ENCODE measurements around the gene FILIP1. TPM values are rescaled to one million over a fixed set of nuclear protein-coding genes. Genes with fewer than 3 reads are reported as not detected.
"Not testable (repeated sequence)": the region's sequence is repeated elsewhere in the genome, so short reads cannot be mapped to it uniquely, and the experiment has no call there.

FILIP1 gene
- total RNA-seq, 1 donor from 2014 or later, result 54.4 TPM

DNA sequence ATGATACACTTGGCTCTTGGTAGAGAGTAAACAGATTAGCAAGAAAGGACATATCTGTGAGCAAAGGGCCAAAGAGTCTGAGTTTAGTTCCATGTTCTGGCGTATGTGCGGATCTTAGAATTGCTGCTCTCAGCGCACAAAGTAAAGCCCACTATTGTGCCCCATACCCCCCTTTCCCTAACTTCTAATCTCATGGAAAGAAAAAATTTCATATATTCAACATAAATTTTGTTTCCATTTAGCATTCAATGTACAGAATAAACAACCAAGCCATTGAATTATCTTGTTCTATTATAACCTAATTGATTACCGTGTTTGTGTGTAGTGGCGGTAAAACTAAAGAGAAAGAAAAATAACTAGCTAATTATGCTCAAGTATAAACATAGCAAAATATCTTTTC is 30.5 kb downstream of the FILIP1 start:
- no peak for DNase-seq (ENCODE audit: extremely low read depth, low read depth, low spot score)

DNA sequence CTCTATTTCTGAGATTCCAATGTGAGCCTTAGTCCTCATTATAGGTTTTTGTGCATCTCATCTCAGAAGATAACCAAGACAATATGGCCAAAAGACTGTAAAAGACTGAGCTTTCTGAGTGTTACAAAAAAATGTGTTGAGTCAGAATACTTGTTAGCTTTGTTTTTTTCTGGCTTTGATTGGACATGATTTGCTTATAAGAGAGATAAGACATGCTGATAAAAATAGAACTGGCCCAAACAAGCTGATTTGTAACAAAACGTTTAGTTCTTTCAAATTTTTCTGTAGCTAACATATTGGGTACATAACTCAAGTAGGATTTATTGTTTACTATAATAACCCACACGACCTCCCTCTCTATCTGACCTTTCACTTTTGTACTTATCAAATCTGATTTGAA is 32.9 kb downstream of the FILIP1 start:
- no peak for DNase-seq (ENCODE audit: extremely low read depth, low read depth, low spot score)

DNA sequence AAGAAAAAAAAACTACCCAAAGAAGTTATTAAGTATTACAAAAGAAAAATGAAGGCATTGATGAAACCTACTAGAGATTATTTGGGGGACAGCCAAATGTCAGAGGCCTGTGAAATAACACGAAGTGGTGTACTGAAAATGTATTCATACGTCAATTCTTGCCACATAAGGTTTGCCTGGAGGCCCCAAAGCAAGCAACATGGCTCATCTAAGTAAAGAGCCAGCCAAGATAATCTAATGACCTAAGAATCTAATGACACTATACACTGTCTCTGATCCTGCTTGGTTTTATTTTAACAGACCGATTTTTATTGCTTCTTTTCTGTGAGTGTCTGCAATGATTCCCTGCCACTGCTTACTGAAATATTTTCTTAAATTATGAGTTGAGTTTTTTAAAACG is 34.7 kb downstream of the FILIP1 start:
- no peak for DNase-seq (ENCODE audit: extremely low read depth, low read depth, low spot score)

DNA sequence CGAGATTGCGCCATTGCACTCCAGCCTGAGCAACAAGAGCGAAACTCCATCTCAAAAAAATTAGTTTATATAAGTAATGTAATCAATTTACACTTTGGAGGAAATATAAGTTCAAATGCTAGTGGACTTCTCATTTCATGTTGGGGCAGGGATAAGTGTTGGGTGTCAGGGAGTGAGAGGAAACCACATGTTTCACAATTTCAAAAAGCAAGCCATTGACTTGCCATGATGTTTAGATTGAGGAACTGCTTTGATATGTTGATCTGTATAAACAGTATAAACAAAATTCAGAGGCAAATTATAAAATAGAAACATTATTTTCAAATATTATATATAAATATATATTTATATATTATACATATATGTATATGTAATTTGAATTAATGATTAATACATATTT is 42.7 kb downstream of the FILIP1 start:
- no peak for DNase-seq (ENCODE audit: extremely low read depth, low read depth, low spot score)

DNA sequence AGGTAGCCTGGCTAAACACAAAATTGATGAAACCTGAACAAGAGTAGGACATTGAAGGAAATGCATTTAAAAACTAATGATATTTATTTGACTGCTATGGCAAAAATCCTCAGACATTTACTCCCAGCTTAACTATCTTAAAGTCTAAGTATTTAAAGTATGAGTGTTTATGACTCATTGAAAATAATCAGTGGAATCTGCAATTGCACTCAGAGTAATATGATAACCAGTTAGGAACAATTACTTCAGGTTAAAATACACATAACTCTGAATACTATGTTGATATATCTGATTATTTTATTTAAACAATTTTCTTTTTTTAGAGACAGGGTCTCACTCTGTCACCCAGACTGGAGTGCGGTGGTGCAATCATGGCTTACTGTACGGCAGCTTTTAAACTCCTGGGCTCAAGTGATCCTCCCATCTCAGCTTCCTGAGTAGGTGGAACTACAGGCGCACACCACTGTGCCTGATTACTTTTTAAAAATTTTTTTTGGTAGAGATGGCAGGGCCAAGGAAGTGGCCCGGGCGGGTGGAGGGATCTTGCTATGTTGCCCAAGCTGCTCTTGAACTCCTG is 43.9 kb downstream of the FILIP1 start:
- DNase-seq (ENCODE audit: extremely low read depth, low read depth, low spot score), result no peak

DNA sequence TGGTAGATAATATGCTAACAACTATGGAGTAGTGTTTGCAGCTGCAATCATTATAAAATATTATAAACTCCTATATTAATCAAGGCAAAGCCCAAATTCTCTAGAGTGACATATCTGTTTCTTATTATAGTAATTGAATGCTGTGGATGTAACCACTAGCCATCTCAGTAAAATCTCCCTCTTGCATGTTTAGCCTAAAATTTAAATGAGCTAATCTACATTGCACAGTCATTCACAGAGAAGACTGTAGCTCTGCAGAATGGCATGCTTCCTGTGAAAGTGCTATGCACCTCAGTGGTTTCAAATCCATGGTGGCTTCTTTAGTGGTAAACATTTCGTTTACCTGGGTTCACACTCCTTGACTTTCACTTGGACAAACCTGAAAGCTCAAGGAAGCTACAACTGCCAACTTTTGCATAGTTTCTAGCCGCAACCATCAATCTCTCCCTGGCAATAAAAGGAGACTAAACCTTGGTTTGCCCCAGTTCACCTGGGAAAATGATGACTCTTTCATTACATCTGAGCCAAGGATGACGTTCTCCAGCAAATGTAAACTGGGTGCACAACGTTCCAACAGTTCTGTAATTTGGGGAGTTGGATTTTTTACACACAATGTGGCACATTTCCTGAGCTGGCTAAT is 47.2 kb downstream of the FILIP1 start:
- no peak for DNase-seq (ENCODE audit: extremely low read depth, low read depth, low spot score)

DNA sequence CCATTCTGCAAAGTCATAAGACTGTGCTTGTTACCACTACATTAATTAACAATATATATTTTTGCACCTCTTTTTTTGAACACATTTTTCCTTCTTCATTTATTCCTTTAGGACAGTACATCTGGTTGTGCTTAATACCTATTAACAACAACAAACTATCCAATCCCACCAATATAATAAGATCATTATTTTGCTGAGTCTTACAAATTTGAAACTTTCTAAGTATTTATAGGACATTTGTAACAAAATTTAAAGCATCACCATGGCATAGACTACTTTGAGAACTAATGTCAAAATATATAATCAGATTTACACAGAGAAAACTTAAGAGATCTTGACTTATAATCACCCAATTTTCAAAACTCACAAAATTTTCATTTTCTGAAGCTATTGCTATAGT is 47.9 kb downstream of the FILIP1 start:
- DNase-seq (ENCODE audit: extremely low read depth, low read depth, low spot score), result no peak

DNA sequence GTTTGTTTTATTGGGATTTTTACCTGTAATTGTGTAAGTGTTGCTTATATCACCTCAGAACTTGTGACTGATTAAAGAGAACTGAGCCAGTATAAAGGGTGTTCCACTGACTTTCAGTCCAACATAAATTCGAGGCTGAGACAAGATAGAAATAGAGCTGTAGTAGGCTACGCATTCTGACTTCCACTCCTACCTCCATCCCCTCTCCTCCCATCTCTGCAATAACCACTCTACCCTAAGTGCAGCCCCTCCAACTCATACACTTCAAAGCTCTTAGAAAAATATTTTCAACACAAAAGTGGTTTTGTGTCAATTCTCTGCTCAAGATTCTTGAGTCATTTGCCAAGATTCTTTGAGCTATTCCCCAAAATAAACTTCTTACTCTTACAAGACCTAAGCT is 48.7 kb downstream of the FILIP1 start:
- DNase-seq (ENCODE audit: extremely low read depth, low read depth, low spot score), result no peak

DNA sequence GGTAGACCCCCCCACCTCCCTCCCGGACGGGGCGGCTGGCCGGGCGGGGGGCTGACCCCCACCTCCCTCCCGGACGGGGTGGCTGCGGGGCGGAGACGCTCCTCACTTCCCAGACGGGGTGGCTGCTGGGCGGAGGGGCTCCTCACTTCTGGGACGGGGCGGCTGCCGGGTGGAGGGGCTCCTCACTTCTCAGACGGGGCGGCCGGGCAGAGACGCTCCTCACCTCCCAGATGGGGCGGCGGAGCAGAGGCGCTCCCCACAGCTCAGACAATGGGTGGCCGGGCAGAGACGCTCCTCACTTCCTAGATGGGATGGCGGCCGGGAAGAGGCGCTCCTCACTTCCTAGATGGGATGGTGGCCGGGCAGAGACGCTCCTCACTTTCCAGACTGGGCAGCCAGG is 51.7 kb downstream of the FILIP1 start:
- DNase-seq (ENCODE audit: extremely low read depth, low read depth, low spot score), result not testable (repeated sequence)

DNA sequence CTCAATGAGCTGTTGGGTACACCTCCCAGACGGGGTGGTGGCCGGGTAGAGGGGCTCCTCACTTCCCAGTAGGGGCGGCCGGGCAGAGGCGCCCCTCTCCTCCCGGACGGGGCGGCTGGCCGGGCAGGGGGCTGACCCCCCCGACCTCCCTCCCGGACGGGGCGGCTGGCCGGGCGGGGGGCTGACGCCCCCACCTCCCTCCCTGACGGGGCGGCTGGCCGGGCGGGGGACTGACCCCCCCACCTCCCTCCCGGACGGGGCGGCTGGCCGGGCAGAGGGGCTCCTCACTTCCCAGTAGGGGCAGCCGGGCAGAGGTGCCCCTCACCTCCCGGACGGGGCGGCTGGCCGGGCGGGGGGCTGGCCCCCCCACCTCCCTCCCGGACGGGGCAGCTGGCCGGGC is 52.1 kb downstream of the FILIP1 start:
- DNase-seq (ENCODE audit: extremely low read depth, low read depth, low spot score), result not testable (repeated sequence)

DNA sequence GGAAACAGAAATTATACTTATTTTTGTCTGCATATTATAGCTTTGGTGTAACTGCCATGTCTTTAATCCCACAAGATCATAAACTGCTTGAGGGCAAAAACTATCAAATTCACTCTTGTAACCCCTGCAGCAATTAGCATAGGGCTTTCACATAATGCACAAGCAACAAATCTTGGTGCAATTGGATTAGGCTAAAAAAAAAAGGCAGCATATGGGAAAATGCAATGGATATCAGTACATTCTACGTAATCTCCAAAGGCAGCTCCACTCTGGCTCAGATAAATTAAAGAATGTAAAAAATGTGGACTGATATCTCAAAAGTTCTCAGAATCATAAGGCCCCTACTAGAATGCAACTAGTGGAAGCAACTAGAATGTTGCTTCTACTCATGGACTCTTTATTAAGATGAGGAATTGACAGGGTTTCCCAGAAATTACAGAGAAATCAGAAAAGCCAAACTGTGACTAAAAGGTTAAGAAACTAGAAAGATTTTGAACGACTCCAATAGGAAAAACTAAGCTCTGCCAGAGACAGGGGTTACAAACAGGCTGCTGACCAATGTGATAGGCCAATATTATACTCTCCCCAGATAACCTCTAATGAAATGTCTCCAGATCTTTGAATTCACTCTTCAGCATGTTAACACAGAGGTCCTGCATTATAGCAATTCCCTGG is 55.0 kb downstream of the FILIP1 start:
- no peak for DNase-seq (ENCODE audit: extremely low read depth, low read depth, low spot score)

DNA sequence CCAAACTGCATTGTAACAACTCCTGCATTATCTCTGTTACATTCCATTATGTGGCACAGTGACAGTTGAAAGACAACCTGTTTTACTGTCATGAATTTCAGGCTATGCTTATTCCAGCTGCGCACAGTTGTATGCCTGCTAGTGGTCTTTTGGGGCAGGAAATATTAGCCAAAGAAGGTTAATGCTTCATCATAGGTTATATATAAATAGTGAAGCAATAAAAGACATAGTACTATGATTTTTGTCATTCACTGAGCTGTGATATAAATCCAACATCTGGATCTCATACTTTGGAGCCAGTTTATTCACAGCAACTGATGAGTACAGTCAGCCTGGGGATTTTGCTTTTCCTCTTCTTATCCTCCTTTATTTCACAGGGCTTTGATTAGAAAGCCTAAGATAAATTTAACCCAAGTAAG is 55.6 kb downstream of the FILIP1 start:
- DNase-seq (ENCODE audit: extremely low read depth, low read depth, low spot score), result no peak

DNA sequence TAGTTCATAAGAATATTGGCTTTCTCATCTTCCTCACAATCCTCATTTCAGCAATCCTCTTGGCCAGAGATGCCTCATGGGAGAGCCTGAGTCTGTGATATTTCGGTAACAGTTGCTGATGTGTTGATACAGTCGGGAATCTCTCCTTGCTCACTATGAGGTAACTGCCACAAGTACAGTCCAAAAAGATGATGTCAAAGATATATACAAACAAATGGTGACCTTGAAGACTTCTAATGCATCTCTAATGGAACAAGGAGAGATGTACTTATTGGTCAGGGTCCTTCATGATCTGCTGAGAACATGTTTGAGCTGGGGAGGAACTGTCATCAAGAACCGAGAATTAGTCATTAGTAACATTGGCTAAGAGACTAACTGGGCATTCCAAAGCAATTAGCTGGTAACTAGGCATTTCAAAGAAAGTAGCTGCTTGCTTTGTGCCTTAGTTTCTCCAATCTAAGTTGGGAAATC is 56.1 kb downstream of the FILIP1 start:
- DNase-seq (ENCODE audit: extremely low read depth, low read depth, low spot score), result no peak

DNA sequence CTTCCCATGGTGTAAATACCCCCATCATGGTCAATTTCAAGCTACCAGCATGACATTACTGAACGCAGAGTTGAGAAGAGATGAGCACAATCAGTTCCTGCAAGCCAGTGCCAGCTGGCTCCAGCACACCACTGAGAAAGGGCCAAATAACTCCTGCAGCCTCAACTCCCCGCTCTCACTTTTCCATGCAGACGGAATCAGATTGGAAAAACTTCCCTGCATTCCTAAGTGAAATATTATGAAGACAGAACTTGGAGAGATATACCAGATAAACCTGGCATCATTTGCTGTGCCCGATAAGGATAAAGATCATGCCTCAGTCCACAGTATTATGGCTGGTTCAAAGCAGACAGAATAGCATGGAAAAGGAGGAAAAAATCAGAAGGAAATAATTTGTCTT is 56.7 kb downstream of the FILIP1 start:
- no peak for DNase-seq (ENCODE audit: extremely low read depth, low read depth, low spot score)

DNA sequence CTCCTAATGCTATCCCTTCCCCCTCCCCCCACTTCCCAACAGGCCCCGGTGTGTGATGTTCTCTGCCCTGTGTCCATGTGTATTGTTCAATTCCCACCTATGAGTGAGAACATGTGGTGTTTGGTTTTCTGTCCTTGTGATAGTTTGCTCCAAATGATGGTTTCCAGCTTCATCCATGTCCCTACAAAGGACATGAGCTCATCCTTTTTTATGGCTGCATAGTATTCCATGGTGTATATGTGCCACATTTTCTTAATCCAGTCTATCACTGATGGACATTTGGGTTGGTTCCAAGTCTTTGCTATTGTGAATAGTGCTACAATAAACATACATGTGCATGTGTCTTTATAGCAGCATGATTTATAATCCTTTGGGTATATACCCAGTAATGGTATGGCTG is 60.8 kb downstream of the FILIP1 start:
- DNase-seq (ENCODE audit: extremely low read depth, low read depth, low spot score), result not testable (repeated sequence)

DNA sequence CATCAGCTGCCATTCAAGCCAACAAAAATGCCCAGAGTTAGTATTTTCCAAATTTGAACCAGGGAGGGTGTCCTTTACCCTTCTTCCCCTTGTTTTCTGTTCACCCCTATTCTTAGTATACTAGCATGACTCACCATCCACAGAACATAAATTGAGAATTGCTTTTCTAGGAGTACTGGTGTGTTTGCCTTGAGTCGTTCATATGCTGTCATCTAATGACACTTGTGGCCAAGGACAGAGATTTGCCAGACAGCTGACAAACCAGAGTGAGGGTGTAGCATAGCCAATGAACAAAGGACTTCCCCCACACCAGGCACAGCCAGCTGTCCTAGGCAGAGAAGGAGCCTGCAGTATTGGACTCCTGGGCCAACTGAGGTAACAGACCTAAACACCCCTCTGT is 62.2 kb downstream of the FILIP1 start:
- DNase-seq (ENCODE audit: extremely low read depth, low read depth, low spot score), result no peak

DNA sequence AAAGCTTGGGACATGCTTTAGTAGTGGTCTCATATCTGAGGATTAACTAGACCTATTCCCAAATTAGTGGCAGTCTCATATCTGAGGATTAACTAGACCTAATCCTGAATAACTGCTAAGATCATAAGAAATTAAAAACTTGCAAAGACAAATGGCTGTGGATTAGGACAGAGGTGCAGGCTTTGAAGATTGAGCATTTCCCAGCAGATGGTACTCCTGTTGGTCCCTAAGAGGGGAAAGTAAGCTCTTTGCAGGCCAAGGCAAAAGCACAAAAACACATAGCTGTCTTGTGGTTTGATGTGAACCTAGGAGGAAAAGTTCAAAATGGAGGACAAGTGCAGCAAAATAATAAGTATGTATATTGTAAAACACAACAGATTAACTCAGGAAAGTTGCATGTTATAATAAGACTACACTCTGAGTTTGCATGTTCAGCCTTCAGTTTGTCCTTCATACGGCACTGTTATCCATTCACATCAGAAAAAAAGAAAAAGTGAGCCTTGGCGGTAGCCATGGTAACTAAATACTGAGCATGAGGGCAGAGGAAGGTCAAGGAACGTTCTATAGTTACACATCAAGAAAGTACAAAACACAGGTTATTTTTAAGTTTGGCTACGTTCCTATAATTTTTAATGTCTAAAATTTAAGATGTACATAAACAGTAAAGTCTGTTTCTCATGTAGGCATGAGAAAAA is 62.8 kb downstream of the FILIP1 start:
- DNase-seq (ENCODE audit: extremely low read depth, low read depth, low spot score), result no peak

DNA sequence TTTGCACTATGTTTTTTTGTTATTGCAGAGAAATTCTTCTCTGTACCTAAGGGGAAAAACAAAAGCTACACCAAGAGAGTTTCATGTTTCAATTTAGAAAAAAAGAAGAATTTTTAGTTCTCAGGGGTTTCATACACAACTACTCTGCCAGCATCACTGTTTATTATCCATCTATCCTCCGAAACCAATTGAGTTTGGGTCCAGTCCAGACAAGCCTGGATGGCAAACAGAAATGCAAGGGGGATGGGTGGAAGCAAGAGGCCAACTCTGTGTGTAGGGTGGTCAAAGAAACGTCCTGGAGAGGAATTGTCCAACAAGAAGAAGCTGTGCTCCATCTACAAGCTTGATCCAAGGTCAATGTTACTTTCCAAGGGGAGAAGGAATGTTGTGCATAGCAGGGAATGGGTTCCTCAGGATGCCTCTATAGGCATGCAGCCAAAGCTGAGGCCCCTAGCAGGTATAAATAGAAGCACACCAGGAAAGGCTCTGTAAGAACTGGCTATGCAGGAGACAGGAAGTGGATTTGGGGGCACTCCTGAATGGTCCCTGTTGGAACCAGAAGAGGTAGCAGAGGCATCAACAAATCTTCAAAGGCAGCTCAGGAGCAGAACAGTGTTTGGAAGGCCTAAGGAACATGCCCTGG is 64.4 kb downstream of the FILIP1 start:
- no peak for DNase-seq (ENCODE audit: extremely low read depth, low read depth, low spot score)

DNA sequence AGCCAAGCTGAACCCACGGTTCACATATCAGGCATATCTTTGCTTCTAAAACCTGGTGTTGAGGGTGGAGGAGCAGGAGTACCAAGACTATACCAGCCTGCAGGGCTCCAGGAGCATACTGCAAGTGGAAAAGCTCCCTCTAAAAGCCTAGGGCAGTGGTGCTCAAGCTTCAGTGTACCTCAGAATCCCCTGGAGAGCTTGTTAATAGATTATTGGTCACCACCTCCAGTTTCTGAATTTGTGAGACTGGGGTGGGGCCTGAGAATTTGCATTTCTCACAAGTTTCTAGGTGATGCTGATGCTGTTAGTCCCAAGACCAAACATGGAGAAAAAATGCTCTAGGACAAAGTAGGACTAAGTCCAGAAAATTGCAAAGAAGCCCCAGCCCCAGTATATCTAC is 65.4 kb downstream of the FILIP1 start:
- no peak for DNase-seq (ENCODE audit: extremely low read depth, low read depth, low spot score)

DNA sequence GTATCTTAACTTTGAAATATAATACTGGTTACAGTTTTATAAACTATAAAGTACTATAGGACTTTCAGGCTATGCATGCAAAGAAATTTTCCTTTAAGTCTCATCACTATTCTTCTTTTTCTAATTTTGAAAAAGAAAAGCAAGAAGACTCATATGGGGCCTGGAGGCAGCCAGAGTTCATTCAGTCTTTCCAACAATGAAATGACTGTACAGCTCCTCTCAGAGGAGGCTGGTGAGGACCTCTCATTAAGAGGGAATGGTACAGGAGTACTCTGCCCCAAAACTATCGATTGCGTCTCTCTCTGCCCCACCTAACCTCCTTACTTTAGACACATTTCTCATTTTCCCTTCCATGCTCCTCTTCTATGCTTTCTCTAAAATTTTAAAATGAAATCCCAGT is 66.3 kb downstream of the FILIP1 start:
- DNase-seq (ENCODE audit: extremely low read depth, low read depth, low spot score), result no peak
